Suppressor macrophage treated with lipopolysaccharide for 1 hour (primary cell): Measurements from ENCODE around the gene SRGAP3.

Experiments
- DNase-seq, 3 donors: peaks; one replicate each; pipeline ENCODE4 v3.0.0-alpha.2; 2020 to 2022

Gene SRGAP3

GRCh38 chr3:9078561-9079240 lies 170.7 kb downstream of the SRGAP3 start:
- DNase-seq = peak in 2 of 3 donors; percentile 34 to 37

DNA sequence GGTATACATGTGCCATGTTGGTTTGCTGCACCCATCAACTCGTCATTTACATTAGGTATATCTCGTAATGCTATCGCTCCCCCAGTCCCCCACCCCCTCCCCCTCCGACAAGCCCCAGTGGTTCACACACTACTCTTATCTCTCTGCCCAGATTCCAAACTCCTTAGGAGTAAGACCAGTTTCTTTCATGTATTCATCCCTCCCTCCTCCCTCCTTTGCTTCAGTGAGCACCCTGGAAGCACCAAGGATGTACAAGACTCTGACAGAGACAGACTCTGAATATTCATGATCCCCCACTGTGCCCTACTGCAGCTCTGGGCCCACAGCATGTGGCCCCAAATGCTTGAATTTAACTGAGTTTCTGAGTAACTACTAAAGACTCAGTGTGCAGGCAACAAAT lies 172.4 kb downstream of the SRGAP3 start:
- no peak for DNase-seq

GRCh38 chr3:9075762-9076161 lies 173.7 kb downstream of the SRGAP3 start:
- no peak for DNase-seq

- DNase-seq = no peak
Observed at GRCh38 chr3:9074079-9074478, 175.4 kb downstream of the SRGAP3 start.

DNA sequence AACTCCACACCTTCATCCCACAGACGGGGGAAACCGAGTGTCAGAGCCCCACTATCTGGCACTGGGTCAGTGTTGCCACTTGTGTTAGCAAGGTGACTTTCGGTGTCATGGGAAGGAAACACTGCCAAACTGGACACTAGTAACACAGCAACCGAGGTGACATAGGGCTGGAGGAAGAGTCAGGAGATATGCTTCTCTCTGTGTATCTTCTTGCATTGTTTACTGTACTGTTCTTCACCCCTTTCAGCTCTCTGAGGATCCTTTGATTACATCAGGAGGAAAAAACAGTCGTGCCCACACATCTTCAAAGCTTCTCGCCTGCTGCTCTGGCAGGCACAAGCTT lies 176.8 kb downstream of the SRGAP3 start:
- DNase-seq = no peak

DNA sequence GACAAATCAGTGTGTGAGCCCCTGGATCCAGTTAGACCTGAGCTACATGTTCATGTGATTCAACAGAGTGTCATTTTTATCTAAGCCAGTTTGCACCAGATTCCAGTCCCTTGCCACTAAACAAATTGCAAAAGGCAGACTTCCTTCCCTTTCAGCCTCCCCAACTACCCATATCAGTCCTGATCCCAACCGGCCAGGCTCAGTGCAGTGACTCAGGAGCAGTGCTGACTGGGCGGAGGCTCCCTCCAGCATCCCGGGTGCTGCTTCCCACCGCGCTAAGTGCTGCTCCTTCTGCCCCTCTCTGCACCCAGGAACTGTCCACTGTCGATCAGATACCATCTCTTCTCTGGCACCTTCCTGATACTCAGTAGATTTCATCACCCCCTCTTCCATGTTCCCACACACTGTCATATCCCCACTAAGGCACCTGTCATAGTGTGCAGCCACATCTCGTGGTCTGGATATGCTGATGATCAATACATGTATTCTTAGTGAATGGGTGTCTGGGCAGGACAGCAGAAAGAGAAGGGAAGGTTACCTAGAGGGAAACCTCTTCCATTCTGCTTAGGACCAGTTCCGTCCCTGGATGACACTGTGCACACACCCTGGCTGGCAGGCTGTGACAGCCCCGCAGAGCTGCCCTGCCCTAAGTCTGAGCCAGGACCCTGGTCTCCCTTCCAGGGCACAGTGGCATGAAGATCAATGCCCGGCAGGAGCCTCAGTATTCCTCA lies 177.3 kb downstream of the SRGAP3 start:
- peak; percentile 52 to 66 (median 56) for DNase-seq

- DNase-seq = no peak
Observed at GRCh38 chr3:9070961-9071360, 178.5 kb downstream of the SRGAP3 start.

DNA sequence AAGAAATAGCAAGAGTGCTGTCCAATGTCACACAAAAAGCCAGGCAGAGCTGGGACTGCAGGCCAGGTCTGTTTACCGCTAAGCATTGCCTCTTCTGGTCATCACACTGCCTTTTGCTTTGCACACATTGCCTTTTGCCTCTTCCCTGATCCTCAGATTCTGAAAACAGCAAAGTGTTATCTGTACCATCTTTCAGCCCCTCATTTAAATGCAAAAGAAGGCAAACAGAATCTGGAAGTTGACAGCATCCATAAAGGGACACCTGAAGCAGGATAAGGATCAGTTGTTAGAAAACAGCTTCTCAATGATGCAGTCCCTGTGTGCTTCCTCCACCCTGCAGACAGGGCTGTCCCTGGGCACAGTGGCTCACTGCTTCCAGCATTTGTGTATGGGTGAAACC lies 179.5 kb downstream of the SRGAP3 start:
- DNase-seq = no peak

- no peak for DNase-seq
Observed at GRCh38 chr3:9068051-9068450, 181.4 kb downstream of the SRGAP3 start.

DNA sequence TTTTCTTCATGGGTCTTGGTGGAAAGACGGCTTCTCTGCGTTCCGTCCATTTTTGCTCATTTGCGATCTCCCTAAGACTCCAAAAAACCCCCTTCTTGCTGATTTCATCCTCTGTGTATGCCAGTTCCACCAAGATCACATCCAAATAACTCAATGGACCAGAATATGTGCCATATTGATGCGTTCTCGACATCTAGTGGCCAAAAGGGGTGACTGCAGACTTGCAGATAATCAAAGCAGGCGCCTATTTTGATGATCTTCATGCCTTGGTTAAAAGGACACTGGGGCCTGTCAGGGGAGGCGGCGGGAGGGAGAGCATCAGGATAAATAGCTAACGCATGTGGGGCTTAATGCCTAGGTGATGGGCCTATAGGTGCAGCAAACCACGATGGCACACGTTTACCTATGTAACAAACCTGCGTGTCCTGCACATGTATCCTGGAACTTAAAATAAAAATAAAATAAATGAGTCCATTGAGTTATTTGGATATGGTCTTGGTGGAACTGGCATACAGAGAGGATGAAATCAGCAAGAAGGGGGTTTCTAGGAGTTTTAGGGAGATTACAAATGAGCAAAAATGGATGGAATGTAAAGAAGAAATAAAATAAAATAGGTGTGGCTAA lies 182.0 kb downstream of the SRGAP3 start:
- peak; percentile 64 to 74 (median 73) for DNase-seq

DNA sequence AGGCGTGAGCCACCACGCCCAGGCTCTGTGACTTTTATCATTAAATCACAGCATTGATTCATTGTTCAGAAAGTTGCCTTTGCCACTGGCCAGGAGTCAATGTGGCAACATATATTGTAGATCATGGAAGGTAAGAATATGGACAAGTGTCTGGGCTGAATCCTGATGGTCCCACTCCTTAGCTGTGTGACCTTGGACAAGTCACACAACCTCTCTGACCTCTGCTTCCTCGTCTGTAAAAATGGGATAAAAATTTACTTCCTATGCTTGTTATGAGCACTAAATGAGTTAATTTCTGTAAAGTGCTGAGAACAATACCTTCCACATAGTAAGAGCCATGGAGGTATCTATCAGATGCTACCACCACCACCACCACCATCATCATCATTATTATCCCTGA lies 182.7 kb downstream of the SRGAP3 start:
- no peak for DNase-seq

GRCh38 chr3:9066141-9066540 lies 183.3 kb downstream of the SRGAP3 start:
- DNase-seq = no peak

DNA sequence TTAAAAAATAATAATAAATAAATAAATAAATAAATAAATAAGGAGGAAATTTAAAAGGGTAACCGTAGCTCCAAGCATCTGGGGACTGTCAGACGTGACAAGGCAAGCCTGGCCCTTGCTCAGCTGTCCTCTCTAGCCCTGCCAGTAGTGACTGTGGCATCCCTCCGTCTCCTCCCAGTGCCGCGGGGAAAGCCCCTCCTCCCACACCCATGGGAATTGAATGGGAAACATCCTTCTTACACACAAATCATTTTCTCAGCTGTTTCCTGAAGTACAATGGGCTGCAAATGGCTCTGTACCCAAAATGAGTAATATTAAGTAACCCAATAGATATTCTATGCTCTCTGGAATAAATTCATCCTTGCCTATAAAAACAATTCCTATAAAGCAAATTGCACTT lies 184.6 kb downstream of the SRGAP3 start:
- peak in 1 of 3 donors; percentile 26 for DNase-seq

DNA sequence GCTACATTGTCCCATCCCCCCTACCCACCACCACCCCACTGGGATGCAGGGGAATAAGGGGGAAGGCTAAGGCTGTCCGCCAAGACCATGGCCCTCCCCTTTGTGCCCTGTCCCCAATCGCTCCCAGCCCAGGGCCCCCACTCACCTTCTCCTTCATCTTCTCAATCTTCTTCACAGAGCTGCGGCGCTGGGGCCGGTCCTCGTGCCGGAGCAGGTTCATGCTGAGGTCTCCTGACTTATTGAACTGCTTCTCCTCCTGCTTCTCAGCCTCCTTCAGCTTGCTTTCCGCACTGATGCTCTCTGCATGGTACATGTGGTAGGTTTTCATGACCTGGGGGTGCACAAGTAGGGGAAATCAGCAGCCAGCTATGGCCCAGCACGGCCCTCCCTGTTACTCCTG lies 185.2 kb downstream of the SRGAP3 start:
- no peak for DNase-seq

- DNase-seq = no peak
Observed at GRCh38 chr3:9062570-9062969, 186.9 kb downstream of the SRGAP3 start.

GRCh38 chr3:9061634-9062033 lies 187.8 kb downstream of the SRGAP3 start:
- DNase-seq = no peak

GRCh38 chr3:9059489-9060400 lies 189.7 kb downstream of the SRGAP3 start:
- no peak for DNase-seq

GRCh38 chr3:9056581-9056980 lies 192.9 kb downstream of the SRGAP3 start:
- no peak for DNase-seq

DNA sequence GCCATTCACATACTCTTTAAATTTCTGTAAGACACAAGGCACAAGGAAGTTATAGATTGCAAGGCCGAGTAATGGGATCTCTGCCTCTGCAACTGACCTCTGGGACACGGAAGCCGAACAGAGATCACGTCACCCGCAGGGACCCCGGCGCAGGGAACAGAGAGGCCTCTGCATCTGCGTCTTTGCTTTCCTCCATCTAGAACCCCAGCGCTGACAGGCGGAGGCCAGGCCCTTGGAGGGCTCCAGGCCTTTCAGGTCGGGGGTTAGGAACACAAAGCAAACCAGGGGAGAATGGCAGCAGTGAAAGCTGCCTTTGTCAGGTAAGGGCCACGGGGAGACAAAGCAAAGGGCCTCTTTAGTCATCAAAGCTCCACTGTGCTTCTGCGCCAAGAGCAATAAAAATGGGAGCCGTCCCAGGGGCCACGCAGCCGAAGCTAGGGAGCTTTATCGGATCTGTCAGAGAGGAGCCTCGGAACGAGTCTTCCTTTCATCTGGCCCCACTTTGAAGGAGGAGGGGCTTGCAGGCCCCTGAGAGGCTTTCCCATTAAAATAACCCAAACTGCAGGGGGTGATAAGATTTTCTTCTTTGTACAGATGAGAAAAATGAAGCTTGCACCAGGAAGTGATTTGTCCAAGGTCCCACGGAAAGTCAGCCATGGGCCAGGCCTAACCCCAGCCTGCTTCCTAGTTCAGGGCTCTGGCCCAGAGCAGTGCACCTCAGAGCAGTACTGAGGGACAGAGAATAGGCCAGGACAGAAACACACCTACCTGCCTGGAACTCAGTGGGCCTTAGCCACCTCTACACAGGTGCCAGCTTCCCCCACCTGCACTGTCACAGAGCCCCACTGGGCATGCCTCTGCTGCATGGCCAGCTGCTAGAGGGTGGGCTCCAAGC lies 201.7 kb downstream of the SRGAP3 start:
- no peak for DNase-seq

GRCh38 chr3:9045371-9045770 lies 204.1 kb downstream of the SRGAP3 start:
- no peak for DNase-seq

DNA sequence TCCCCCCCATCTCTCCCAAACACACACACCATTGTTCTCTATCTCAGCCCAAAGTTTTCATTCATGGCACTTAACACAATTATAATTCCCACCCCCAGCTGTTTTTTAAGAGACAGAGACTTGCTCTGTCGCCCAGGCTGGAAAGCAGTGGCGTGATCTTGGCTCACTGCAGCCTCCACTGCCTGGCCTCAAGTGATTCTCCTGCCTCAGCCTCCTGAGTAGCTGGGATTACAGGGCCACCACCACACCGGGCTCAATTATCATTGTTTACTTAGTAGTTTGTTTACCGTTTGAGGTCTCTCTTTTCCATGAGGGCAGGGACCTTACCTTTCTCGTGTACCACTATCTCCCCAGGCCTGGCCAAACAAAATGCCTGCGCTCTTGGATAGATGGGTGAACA lies 206.4 kb downstream of the SRGAP3 start:
- DNase-seq = no peak

- DNase-seq = peak in 1 of 3 donors; percentile 2
Observed at GRCh38 chr3:9041626-9042025, 207.8 kb downstream of the SRGAP3 start.
